Suprapubic skin (tissue), 3 donors: ENCODE measurements around the gene XRRA1.

Experiments used
- CTCF ChIP-seq, 2 donors: fragments of 200-600 bp in 1 of 2; fragments of 450-650 bp in 1 of 2; sonication (generic) in 1 of 2; IDR thresholded peaks; one replicate each; pipeline ENCODE4 v1.5.1; 2016 to 2019; ENCODE audit warnings: antibody characterized with exemption in 2 of 2, mild to moderate bottlenecking in 1 of 2, moderate library complexity in 1 of 2
- POLR2A ChIP-seq, 2 donors: fragments of 450-650 bp; IDR thresholded peaks; one replicate each; pipeline ENCODE4 v1.6.1; 2017; ENCODE audit warnings: antibody characterized with exemption in 2 of 2, mild to moderate bottlenecking in 2 of 2, moderate library complexity in 2 of 2

- TF ChIP-seq CTCF (IDR thresholded peaks at IDR 0.05), result peak; percentile 74
- TF ChIP-seq POLR2A (IDR thresholded peaks at IDR 0.05), result no peak
Measured at GRCh38 chr11:74929431-74930363, 19.2 kb downstream of the XRRA1 start.
